IMR-90 (cell line): ENCODE results near the gene LPGAT1.

ENCODE experiments used
- POLR2A ChIP-seq: IDR thresholded peaks from 2 replicates; pipeline ENCODE4 v1.6.1; 2012; ENCODE audit warnings: mild to moderate bottlenecking, low read depth, low read length
- TF ChIP-seq, protein P1 (sequence below): conservative IDR thresholded peaks from 2 replicates; pipeline ENCODE4 v1.5.1; 2012; ENCODE audit warnings: mild to moderate bottlenecking, low read depth, low read length, improper control_type of control experiment

DNA sequence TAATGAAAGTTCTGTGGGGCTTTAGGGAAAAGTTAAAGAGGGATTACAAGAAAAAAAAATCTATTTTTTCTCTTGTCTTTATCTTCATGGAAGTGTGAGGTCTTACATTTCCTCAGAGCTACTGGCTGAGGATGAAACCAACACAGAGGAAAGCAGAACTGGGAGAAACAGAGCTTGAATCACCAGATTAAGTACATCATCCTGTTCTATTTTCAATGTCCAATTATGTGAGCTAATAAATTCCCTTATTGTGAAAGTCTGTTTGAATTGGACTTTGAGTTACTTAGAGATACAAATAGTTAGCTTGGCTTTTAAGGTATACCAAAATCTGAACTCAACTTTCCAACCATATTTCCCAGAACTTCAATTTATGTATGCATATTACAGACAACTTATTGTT, 69.2 kb downstream of the LPGAT1 start:
- TF ChIP-seq, protein P1, sequence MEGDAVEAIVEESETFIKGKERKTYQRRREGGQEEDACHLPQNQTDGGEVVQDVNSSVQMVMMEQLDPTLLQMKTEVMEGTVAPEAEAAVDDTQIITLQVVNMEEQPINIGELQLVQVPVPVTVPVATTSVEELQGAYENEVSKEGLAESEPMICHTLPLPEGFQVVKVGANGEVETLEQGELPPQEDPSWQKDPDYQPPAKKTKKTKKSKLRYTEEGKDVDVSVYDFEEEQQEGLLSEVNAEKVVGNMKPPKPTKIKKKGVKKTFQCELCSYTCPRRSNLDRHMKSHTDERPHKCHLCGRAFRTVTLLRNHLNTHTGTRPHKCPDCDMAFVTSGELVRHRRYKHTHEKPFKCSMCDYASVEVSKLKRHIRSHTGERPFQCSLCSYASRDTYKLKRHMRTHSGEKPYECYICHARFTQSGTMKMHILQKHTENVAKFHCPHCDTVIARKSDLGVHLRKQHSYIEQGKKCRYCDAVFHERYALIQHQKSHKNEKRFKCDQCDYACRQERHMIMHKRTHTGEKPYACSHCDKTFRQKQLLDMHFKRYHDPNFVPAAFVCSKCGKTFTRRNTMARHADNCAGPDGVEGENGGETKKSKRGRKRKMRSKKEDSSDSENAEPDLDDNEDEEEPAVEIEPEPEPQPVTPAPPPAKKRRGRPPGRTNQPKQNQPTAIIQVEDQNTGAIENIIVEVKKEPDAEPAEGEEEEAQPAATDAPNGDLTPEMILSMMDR, result no peak
- TF ChIP-seq POLR2A, result no peak
